ENCODE results near the gene RNASE4. TPM values are rescaled to one million over a fixed set of nuclear protein-coding genes. Genes with fewer than 3 reads are reported as not detected.

Gene RNASE4
- total and polyA plus RNA-seq, 10 of the 15 experiments (the other 5 are each of a cell fraction or from before 2014, with no cell fraction given) = 0.87 to 2.6 (median 1.3) TPM

- Histone ChIP-seq H3K36me3 (ENCODE audit: control insufficient read depth in 2 of 2, insufficient read depth in 2 of 2, low read length in 1 of 2) (no peaks in the 10 kb centered on the region), H3K9ac (ENCODE audit: control insufficient read depth, insufficient read depth, low read length) (no peak overlapping the region), H2AFZ (ENCODE audit: control insufficient read depth, low read depth, low read length) (no peak overlapping the region), H3K9me3 (replicated peaks; ENCODE audit: control insufficient read depth, insufficient read depth, low read length) (no peaks in the 10 kb centered on the region), H4K20me1 (ENCODE audit: control insufficient read depth, insufficient read depth) (no peaks in the 10 kb centered on the region), H3K27me3 (replicated peaks in 1 of 2; ENCODE audit: control insufficient read depth in 2 of 2, insufficient read depth in 2 of 2, low read length in 1 of 2) (peaks cover 0 to 4% of the 10 kb centered on the region in 2 experiments; a peak in 2 of 4 replicates), H3K79me2 (ENCODE audit: control insufficient read depth, insufficient read depth, low read length) (no peaks in the 10 kb centered on the region), H3K27ac (ENCODE audit: control insufficient read depth, insufficient read depth) (no peak overlapping the region), H3K4me3 (no peak overlapping the region), H3K4me2 (ENCODE audit: control insufficient read depth, insufficient read depth) (no peak overlapping the region), H3K4me1 (ENCODE audit: control insufficient read depth, insufficient read depth, low read length) (no peaks in the 10 kb centered on the region)
- in situ Hi-C loops (cut with MboI) = no loop called here
- no peak for ATAC-seq
- RAD21 ChIA-PET (ENCODE audit: unreplicated experiment) = no interaction called here
- CTCF ChIA-PET = interaction anchor here (1.2 kb wide), 1 partner anchor 27 kb away, joined by 3 read pairs; no protein-coding TSS in a partner anchor
- WGBS (ENCODE audit: insufficient coverage, insufficient replicate concordance, low lambda C conversion rate, missing lambda C conversion rate) = 36% methylated on average over 6 of the region's 6 CpGs
- POLR2A ChIA-PET = no interaction called here
- SMC1A ChIA-PET (ENCODE audit: uncharacterized antibody, unreplicated experiment) = interaction anchor here (1.0 kb wide), 1 partner anchor 35 kb away, joined by 3 read pairs; no protein-coding TSS in a partner anchor
- no peak for DNase-seq (ENCODE audit: low read depth, low spot score)
- no peak for FAIRE-seq
- TF ChIP-seq SMAD1 (IDR thresholded peaks at IDR 0.05; ENCODE audit: low read depth, partially characterized antibody) (no peak), RUNX3 (IDR thresholded peaks at IDR 0.05; ENCODE audit: low read length) (no peak), TCF12 (IDR thresholded peaks at IDR 0.05; ENCODE audit: low read depth, low read length) (no peak), ZZZ3 (IDR thresholded peaks at IDR 0.05; ENCODE audit: control insufficient read depth, insufficient read length, low read depth) (no peak), MTA3 (IDR thresholded peaks at IDR 0.05; ENCODE audit: borderline replicate concordance, low read length) (no peak), HSF1 (IDR thresholded peaks at IDR 0.05; ENCODE audit: low read depth, low read length) (no peak), TAF1 (IDR thresholded peaks at IDR 0.05; ENCODE audit: borderline replicate concordance, low read depth, low read length) (no peak), BRCA1 (IDR thresholded peaks at IDR 0.05; ENCODE audit: low read depth, low read length) (no peak), PKNOX1 (IDR thresholded peaks at IDR 0.05) (no peak), NFYB (IDR thresholded peaks at IDR 0.05; ENCODE audit: insufficient read depth, low read depth, low read length) (no peak), BACH1 (IDR thresholded peaks at IDR 0.05; ENCODE audit: borderline replicate concordance) (no peak)
- intact Hi-C loops (cut with micrococcal nuclease; ENCODE audit: unreplicated experiment) = no loop called here
- no TSS peak for BruUV-seq (replicated peaks)
These were observed 46.5 kb downstream of the RNASE4 start for GRCh38 chr14:20730891-20731290.

All from GM12878 (cell line).